Daoy (cell line): ENCODE data around the gene NBAS. TPM values are rescaled to one million over a fixed set of nuclear protein-coding genes. Genes with fewer than 3 reads are reported as not detected.
A peak's percentile ranks its signal among the peaks of the same experiment; 100 is the strongest.
"Not testable (repeated sequence)": the region's sequence is repeated elsewhere in the genome, so short reads cannot be mapped to it uniquely, and the experiment has no call there.

Source experiments
- DNase-seq: peaks from one replicate; pipeline ENCODE4 v3.0.0-alpha.2; 2015; ENCODE audit warnings: low read depth
- total RNA-seq: library from RNA; depleted of rRNA; stranded (reverse); fragments of >200 nt; shearing (Covaris generic); gene quantifications from 2 replicates; pipeline ENCODE4 v1.2.3, GENCODE V29; 2014

NBAS gene
- total RNA-seq, 1 experiment from 2014 or later = 30.7 TPM

DNA sequence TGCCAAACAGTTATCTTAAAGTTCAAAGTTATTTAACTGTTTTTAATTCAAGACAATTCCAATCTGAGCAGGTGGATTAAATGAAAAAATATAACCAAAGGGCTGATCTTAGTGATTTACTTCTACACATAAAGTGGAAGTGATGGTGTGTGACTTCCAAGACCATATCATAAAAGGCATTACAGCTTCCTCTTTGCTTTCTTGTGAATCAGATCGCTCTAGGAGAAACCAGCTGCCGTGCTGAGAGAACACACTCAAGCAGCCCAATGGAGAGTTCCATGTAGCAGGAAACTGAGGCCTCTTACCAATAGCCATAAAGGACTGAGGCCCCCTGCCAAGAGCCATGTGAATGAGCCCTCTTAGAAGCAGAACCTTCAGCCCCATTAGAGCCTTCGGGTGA, 197.4 kb downstream of the NBAS start:
- DNase-seq = no peak

DNA sequence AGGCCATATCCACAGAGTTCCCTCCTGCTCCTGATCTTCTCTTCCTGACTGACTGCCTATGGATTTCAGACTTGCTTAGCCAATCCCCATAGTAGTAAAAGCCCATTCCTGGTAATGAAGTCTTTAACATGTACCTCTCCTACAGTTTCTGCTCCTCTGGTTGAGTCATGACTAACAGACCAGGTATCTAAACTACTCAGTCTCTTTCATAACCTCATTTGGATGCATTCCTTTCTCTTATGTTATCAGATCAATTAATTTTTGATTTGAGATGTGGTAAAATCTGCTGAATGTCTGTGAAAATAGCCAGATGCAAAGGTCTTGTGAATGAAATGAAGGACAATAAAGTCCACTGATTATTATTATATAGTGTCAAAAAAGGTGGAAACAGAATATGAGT, 198.0 kb downstream of the NBAS start:
- peak; percentile 12 for DNase-seq

DNA sequence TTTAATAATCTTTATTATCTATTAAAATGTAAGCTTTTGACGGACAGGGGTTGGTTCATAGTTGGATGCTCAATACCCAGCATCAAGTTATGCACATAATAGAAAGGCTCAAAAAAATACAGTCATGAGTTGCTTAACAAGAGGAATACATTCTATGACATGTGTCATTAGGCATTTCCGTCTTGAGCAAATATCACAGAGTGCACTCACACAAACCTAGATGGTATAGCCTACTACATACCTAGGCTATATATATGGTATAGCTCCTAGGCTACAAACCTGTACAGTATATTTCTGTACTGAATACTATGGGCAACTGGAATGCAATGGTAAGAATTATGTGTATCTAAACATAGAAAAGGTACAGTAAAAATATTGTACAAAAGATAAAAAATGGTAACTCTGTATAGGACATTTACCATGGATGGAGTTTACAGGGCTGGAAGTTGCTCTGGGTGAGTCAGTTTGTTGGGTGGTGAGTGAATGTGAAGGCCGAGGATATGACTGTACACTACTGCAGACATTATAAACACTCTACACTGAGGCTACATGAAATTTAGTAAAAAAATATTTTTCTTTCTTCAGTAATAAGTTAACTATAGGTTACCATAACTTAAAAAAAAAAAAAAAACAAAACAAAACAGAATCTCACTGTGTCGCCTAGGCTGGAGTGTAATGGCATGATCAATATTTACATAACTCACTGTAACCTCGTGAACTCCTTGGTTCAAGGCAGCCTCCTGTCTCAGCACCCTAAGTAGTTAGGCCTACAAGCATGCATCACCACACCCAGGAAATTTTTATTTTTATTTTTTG, 201.2 kb downstream of the NBAS start:
- DNase-seq = peak; percentile 78

DNA sequence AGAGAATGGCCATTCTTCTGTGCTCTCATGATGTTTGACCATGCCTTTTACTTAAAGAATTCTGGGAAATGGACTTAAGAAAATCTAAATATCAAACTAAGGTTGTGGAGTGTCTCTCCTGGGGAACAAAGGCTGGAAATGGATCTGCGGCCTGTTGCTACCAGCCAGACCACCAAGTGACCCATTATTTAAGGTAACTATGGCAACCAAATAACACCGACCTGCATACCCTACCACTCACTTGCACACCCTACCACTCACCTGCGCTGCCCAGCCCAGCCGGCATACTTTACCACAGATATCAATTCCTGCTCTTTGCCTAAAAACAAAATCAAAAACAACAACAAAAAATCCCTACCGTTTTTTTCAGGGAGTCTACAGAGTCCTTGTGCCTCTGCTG, 203.2 kb downstream of the NBAS start:
- DNase-seq = no peak

DNA sequence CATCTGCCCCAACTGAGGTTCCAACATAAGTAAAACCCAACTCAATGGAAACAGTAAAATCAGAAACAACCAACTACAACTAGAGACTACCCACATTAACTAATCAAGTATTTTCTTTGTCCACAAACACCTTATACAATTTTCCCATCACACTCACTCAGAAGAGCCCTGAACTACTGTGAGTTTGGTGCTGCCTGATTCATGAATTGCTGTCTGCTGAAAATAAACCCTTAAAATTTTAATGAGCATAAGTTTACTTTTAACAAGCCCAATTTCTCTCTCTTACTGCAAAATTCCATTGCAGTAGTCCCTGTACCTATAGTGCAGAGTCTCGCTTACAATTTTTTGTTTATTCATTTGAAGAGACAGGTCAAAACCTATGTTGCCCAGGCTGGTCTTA, 203.9 kb downstream of the NBAS start:
- no peak for DNase-seq

DNA sequence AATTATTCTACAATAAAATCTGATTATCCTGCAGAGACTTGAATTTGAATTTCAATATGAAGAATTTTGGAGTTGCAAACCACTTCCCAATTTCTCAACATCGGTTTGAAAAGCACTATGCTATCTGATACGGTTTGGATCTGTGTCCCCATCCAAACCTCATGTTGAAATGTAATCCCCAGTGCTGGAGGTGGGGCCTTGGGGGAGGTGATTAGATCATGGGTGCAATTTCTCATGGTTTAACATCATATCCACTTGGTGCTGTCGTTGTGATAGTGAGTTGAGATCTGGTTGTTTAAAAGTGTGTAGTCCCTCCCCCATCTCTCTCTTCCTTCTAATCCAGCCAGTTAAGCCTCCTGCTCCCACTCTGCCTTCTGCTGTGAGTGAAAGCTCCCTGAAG, 205.7 kb downstream of the NBAS start:
- DNase-seq = no peak

DNA sequence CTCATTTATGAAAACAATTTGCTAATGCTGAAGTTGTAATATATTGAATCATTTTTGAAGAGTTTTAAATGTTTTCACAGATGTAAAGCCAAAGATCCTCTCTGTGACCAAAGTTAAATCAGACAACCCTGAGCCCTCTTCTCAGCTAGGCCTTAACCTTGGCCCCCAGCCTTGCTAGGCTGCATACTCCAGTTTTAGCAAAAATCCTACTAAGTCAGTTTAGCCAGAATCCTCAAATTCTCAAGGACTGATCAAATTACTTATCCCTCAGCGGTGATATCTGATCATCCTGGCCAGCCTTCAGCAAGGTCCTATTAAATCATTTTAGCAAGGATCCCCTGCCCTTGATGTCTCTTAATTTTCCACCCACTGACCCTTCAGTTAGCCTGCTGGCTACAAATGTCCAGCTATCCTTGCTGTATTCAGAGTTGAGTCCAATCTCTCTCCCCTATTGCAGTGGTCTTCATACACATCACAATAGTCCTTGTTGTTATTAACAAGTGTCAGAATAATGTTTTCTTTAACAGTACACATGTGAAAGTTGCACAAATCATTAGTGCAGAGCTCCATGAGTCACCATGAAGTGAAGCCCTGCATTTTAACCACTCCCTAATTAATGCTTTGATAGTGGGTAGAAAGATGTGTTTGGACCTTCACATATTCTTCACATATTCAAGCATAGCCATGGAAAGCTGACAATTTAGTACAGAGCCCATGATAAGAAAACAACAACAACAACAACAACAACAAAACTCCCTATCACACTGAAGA, 206.4 kb downstream of the NBAS start:
- no peak for DNase-seq

DNA sequence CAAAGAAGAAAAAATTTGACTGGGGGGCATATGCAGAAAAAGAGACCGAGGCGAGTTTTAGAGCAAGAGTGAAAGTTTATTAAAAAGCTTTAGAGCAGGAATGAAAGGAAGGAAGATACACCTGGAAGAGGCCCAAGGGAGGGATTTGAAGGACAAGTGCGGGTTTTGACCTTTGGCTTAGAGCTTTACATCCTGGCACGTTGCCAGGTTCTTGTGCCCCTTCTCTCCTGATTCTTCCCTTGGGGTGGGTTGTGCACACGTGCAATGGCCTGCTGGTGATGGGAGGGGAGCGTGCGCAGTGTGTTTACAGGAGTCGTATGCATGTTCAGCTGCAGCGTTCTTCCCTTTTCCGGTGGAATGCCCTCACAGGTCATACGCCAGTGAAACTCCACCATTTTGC, 208.8 kb downstream of the NBAS start:
- no peak for DNase-seq

DNA sequence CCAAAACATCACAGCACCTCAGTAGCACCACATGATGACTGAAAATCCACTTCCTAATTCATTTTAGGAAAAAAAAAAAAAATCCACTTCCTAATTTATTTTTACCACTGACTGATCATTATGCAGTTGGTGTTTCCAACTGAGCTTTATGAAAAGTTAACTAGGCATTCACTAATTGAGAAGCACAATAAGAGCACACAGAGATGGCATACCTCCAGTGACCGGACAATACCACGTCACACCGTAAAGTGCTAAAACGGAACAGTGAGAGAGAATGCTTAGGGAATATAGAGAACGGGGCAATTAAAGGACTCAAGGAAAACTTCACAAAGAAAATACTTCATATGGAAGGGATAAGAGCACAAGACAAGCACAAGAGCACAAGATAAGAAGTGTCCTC, 212.5 kb downstream of the NBAS start:
- DNase-seq = no peak

DNA sequence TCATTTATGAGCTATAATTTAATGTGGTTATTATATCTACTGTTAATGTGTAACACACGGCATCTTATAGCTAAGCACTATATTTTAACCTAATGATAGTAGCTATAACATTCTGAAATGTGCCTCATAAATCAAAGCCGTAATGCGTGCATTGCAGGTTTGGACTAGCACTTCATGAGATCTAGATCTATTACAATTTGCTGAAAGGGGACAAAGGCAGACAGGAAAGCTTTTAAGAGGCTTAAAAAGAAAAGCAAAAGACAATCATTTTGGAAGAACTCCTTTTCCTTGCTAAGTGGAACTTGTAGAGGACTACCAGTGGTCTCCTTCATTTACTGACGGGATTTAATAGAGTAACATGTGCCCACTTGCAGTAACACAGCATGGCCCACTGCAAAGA, 213.1 kb downstream of the NBAS start:
- no peak for DNase-seq

DNA sequence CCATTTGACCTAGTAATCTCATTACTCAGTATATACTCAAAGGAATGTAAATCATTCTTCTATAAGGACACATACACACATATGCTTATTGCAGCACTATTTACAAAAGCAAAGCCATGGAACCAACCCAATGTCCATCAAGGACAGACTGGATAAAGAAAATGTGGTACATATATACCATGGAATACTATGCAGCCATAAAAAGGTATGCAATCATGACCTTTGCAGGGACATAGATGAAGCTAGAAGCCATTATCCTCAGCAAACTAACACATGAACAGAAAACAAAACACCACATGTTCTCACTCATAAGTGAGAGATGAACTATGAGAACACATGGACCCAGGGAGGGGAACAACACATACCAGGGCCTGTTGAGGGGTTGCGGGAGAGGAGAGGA, 214.5 kb downstream of the NBAS start:
- DNase-seq = no peak

DNA sequence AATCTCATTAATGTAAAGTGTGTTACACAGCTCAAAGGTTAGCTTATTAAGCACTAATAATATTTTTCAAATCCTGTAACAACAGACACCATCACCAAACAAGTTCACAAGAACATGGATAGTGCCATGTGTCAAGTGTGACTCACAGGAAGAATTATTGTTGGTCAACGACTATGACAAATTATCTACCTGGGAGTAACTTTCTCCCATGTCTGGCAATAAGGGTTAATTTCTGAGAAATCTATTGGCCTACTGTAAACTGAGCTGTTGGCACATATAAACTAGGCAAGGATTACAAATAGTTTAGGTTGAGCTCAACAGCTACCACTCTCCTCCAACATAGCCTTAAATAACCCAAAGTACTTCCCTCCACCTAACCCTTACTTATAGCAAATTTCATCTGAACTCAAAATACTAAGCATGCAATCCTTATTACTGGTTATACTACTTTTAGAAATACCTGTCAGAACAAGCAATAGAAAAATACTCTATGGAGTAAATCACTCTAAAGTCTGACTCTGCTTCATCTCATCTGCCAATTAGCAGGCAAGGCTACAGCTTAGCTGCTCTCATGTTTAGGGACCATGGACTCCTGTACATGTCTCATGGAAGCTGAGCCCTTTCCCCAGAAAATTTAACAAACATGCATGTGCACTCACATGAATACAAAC, 223.0 kb downstream of the NBAS start:
- DNase-seq = peak; percentile 6

DNA sequence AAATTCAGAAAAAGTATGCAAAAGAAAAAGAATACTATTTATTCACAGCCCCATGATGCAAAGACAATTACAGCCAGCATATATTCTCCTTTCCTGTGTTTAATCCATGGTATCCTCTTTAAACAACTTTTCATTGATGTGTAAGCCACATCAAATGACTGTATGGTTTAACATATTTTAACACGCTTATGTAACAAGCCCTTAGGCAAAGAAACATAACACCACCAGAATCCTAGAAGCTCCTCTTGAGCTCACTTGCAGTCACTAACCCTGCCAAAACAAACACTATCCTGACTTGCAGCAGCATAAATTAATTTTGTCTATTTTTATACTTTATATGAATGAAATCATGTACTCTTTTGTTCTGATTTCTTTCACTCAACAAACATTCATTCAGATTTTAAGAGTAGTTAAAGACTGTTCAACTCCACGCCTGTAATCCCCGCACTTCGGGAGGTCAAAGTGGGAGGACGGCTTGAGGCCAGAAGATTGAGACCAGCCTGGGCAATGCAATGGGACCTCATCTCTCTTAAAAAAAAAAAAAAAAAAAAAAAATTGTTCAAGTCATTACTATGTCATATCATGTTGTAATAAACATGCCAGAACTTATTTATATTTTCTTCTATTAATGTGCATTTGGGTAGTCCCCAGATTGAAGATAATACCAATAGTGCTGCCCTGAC, 226.3 kb downstream of the NBAS start:
- DNase-seq = peak; percentile 28

DNA sequence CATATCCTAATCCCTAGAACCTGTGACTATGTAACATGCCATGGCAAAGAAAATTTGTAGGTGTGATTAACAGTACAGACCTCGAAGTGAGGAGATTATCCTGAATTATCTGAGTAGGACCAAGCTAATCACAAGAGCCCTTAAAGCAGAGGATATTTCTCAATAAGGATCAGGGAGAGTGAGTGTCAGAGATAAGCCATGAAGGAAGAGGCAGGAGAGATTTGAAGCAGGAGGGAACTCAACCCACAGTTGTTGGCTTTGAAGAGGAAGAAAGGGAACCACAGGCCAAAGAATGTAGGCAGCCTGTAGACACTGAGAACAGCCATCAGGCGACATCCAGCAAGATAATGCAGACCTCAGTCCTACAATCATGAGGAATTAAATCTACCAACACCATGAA, 229.3 kb downstream of the NBAS start:
- no peak for DNase-seq

DNA sequence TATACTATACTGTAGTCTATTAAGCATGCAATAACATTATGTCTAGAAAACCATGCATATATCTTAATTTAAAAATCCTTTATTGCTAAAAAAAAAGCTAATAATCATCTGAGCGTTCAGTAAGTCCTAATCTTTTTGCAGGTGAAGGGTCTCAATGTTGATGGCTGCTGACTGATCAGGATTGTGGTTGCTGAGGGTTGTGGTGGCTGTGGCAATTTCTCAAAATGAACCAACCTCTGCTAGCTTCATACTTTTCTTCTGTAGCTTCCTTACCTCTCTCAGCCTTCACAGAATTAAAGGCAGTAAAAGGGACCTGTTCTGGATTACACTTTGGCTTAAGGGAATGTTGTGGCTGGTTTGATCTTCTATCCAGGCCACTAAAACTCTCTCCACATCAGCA, 235.8 kb downstream of the NBAS start:
- no peak for DNase-seq

DNA sequence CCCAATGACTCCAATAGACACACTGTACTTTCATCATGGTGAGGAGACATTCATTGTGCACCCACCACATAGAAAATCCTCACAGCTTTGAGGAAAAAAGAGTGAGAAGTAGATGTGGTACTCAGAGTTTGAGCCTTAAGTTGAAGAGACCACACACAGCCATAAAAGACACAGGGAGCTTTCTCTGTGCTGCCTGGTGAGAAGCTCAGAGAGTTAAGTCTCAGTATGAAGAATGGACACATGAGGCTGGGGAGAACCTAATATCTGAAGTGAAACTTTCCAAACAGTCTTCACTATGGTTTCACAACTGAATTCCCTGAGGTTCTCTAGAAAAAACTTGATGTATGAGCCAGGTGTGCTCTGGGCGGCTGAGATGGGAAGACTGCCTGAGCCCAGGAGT, 237.9 kb downstream of the NBAS start:
- no peak for DNase-seq

DNA sequence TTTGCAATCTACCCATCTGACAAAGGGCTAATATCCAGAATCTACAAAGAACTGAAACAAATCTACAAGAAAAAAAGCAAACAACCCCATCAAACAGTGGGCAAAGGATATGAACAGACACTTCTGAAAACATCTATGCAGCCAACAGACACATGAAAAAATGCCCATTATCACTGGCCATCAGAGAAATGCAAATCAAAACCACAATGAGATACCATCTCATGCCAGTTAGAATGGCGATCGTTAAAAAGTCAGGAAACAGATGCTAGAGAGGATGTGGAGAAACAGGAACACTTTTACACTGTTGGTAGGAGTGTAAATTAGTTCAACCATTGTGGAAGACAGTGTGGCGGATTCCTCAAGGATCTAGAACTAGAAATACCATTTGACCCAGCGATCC, 239.7 kb downstream of the NBAS start:
- not testable (repeated sequence) for DNase-seq

DNA sequence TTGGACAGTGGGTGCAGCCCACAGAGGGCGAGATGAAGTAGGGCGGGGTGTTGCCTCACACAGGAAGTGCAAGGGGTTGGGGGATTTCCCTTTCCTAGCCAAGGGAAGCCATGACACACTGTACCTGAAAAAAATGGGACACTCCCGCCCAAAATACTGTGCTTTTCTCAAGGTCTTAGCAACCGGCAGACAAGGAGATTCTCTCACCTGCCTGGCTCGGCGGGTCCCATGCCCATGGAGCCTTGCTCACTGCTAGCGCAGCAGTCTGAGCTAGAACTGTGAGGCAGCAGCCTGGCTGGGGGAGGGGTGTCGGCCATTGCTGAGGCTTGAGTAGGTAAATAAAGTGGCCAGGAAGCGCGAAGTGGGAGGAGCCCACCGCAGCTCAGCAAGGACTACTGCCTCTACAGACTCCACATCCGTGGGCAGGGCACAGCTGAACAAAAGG, 244.7 kb downstream of the NBAS start:
- no peak for DNase-seq

DNA sequence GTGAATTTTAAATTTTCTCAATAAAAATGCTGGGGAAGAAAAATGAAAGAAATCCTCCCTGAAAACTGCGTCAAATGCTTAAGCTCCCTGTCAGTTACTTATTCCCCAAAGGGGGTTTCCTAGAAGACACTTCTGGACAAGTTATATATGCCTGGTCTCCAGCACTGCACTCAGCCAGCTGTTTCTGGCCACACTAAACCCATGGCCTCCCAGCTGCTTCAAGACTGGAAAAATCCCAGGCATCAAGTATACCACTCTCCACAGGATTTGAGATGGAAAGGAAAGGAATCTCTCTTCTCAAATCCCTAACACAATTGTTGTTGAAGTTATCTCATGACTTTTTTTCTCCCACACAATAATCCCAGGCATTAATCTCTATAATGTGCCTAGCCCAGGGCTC, 245.7 kb downstream of the NBAS start:
- DNase-seq = no peak

DNA sequence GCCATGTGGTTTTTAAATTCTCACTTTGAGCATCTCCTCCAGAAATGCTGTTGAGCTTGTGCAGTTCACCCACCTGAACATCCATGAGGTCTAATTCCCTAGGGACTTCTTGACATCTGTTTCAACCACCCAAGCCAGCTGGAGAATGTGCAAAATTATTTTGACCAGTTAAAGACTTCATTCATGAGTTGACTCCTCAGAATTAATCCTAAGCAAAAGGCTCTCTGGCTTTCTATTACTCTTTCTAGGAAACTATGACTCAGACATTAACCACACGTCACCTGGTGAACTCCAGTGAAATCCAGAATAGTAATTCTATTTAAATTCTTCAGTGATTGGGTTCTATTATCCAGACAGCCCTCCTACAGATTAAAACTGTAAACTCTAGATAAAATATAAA, 247.5 kb downstream of the NBAS start:
- DNase-seq = no peak

DNA sequence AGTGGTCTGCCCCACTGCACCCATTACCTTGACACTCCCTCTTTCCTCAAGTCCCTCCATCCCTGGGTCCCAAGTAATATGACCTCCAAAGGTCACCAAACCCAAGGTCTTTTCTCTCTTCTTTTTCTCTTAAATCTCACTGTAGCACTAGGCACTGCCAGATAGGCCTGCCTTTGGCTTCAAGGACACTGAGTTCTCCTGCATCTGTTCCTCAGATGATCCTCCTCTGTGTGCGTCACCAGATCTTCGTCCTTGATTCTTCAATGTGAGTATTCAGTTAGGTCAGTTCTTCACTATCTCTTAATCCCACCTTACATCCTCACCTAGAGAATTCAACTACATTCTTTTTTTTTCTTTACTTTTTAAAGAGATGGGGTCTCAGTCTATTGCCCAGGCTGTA, 249.2 kb downstream of the NBAS start:
- DNase-seq = no peak
